H1 (cell line): Measurements from ENCODE around the gene KCNJ4. TPM values are rescaled to one million over a fixed set of nuclear protein-coding genes. Genes with fewer than 3 reads are reported as not detected.

Experiments
- CTCF ChIA-PET: fragments of 300-600 bp; sonication (Branson Sonifier 250); formaldehyde crosslinking; loops from one replicate; lab custom pipeline; 2021; ENCODE audit not compliant: partially characterized antibody; lab: Charles Lee
- POLR2A ChIA-PET: fragments of 300-600 bp; sonication (Branson Sonifier 250); formaldehyde crosslinking; loops from one replicate; lab custom pipeline; 2021; ENCODE audit warnings: inconsistent platforms; ENCODE audit not compliant: partially characterized antibody; lab: Charles Lee
- DNase-seq, 2 experiments: peaks; one replicate each; pipeline versions ENCODE4 v3.0.0 to v3.0.0-alpha.2; 2010 to 2022; ENCODE audit warnings: low spot score in 2 of 2, low read depth in 1 of 2, mixed read lengths in 1 of 2
- FAIRE-seq: peaks from 2 replicates; lab custom pipeline; 2011; peaks lifted over from hg19 to GRCh38; lab: Jason Lieb, UNC
- H2AFZ ChIP-seq: 2 replicates; pipeline ENCODE4 v1.8.1; 2012; ENCODE audit warnings: low read length, inconsistent platforms
- H2AK5ac ChIP-seq: 2 replicates; pipeline ENCODE4 v1.6.1; 2013; ENCODE audit warnings: low read depth, low read length
- H2BK120ac ChIP-seq: replicated peaks from 2 replicates; pipeline ENCODE3; 2013; ENCODE audit warnings: low read depth, low read length, inconsistent platforms
- H2BK12ac ChIP-seq: 2 replicates; pipeline ENCODE4 v1.6.1; 2013; ENCODE audit warnings: low read depth, low read length
- H2BK15ac ChIP-seq: 2 replicates; pipeline ENCODE4 v1.6.1; 2013; ENCODE audit warnings: low read length
- H2BK20ac ChIP-seq: 2 replicates; pipeline ENCODE4 v1.6.1; 2013; ENCODE audit warnings: low read length
- H2BK5ac ChIP-seq: 2 replicates; pipeline ENCODE4 v1.6.1; 2013; ENCODE audit warnings: low read depth, low read length
- H3K14ac ChIP-seq: 2 replicates; pipeline ENCODE4 v1.6.1; 2013; ENCODE audit warnings: inconsistent platforms; ENCODE audit not compliant: insufficient read length
- H3K18ac ChIP-seq: 2 replicates; pipeline ENCODE4 v1.6.1; 2013; ENCODE audit warnings: low read length; ENCODE audit errors: extremely low read depth
- H3K23ac ChIP-seq: 2 replicates; pipeline ENCODE4 v1.6.1; 2013; ENCODE audit warnings: inconsistent platforms; ENCODE audit not compliant: insufficient read length
- H3K23me2 ChIP-seq: 2 replicates; pipeline ENCODE4 v1.6.1; 2013; ENCODE audit warnings: low read depth, low read length
- H3K27ac ChIP-seq: 2 replicates; pipeline ENCODE4 v1.6.1; 2011; ENCODE audit warnings: low read depth, low read length, inconsistent platforms
- H3K27me3 ChIP-seq, 4 experiments: replicated peaks in 1 of 4; 1 replicate in 1 of 4; 2 replicates in 3 of 4; pipeline versions ENCODE4 v1.6.1 to v1.8.1; 2011 to 2013; ENCODE audit warnings: low read length in 3 of 4, mild to moderate bottlenecking in 3 of 4, inconsistent platforms in 2 of 4, mixed read lengths in 2 of 4, moderate library complexity in 1 of 4; ENCODE audit not compliant: control insufficient read depth in 3 of 4, insufficient read depth in 3 of 4; ENCODE audit errors: extremely low read depth in 1 of 4
- H3K36me3 ChIP-seq, 4 experiments: 2 replicates each; pipeline versions ENCODE4 v1.6.1 to v1.8.1; 2011 to 2013; ENCODE audit warnings: mild to moderate bottlenecking in 4 of 4, low read length in 3 of 4, moderate library complexity in 2 of 4, control low read depth in 1 of 4, inconsistent platforms in 1 of 4; ENCODE audit not compliant: insufficient read depth in 4 of 4, control insufficient read depth in 2 of 4
- H3K4ac ChIP-seq: replicated peaks from 2 replicates; pipeline ENCODE3; 2013; ENCODE audit warnings: low read length, low read depth, mixed read lengths, inconsistent platforms; ENCODE audit not compliant: insufficient read length
- H3K4me1 ChIP-seq, 4 experiments: replicated peaks in 1 of 4; 1 replicate in 1 of 4; 2 replicates in 3 of 4; pipeline versions ENCODE4 v1.6.1 to v1.8.1; 2011 to 2013; ENCODE audit warnings: low read length in 3 of 4, inconsistent platforms in 2 of 4, mixed read lengths in 1 of 4; ENCODE audit not compliant: insufficient read depth in 4 of 4, control insufficient read depth in 3 of 4
- H3K4me2 ChIP-seq, 2 experiments: 2 replicates each; pipeline versions ENCODE4 v1.6.1 to v1.8.1; 2011 to 2013; ENCODE audit warnings: low read depth in 2 of 2, low read length in 2 of 2, control low read depth in 1 of 2, inconsistent platforms in 1 of 2, mild to moderate bottlenecking in 1 of 2; ENCODE audit not compliant: insufficient read depth in 1 of 2
- H3K4me3 ChIP-seq, 4 experiments: fragments of 200-600, 300-600 bp in 1 of 4; sonication (generic), shearing (Covaris generic), sonication (Bioruptor Twin) in 1 of 4; 2 replicates each; pipeline versions ENCODE4 v1.5.1 to v1.8.1; 2011 to 2016; ENCODE audit warnings: low read length in 4 of 4, low read depth in 3 of 4, control low read depth in 2 of 4, inconsistent platforms in 2 of 4, mild to moderate bottlenecking in 2 of 4, mixed read lengths in 1 of 4, moderate library complexity in 1 of 4; ENCODE audit not compliant: insufficient read depth in 2 of 4; ENCODE audit errors: extremely low read depth in 1 of 4
- H3K56ac ChIP-seq: replicated peaks from 2 replicates; pipeline ENCODE3; 2013; ENCODE audit warnings: low read depth, mild to moderate bottlenecking, mixed read lengths, low read length, inconsistent platforms; ENCODE audit not compliant: insufficient read length
- H3K79me1 ChIP-seq: 2 replicates; pipeline ENCODE4 v1.6.1; 2013; ENCODE audit warnings: low read depth, low read length, control low read depth
- H3K79me2 ChIP-seq, 2 experiments: 2 replicates each; pipeline versions ENCODE4 v1.6.1 to v1.8.1; 2012 to 2013; ENCODE audit warnings: low read length in 2 of 2, mild to moderate bottlenecking in 2 of 2, inconsistent platforms in 1 of 2; ENCODE audit not compliant: insufficient read depth in 2 of 2, control insufficient read depth in 1 of 2
- H3K9ac ChIP-seq, 4 experiments: replicated peaks in 1 of 4; 1 replicate in 1 of 4; 2 replicates in 3 of 4; pipeline versions ENCODE4 v1.6.1 to v1.8.1; 2011 to 2013; ENCODE audit warnings: low read depth in 3 of 4, low read length in 3 of 4, control low read depth in 2 of 4, mild to moderate bottlenecking in 2 of 4, moderate library complexity in 2 of 4, inconsistent platforms in 1 of 4; ENCODE audit errors: extremely low read depth in 1 of 4
- H3K9me3 ChIP-seq, 2 experiments: 2 replicates each; pipeline versions ENCODE4 v1.6.1 to v1.8.1; 2012 to 2013; ENCODE audit warnings: mild to moderate bottlenecking in 2 of 2, moderate library complexity in 2 of 2, control low read depth in 1 of 2, inconsistent platforms in 1 of 2, low read depth in 1 of 2, low read length in 1 of 2, mixed read lengths in 1 of 2; ENCODE audit not compliant: insufficient read depth in 2 of 2
- H4K20me1 ChIP-seq, 2 experiments: replicated peaks in 1 of 2; 2 replicates each; pipeline versions ENCODE3 to v1.8.1; 2011 to 2013; ENCODE audit warnings: inconsistent platforms in 2 of 2, low read length in 2 of 2, mild to moderate bottlenecking in 1 of 2; ENCODE audit not compliant: insufficient read depth in 2 of 2, control insufficient read depth in 1 of 2
- H4K5ac ChIP-seq: 2 replicates; pipeline ENCODE4 v1.6.1; 2013; ENCODE audit warnings: low read length, low read depth, mixed read lengths, inconsistent platforms; ENCODE audit not compliant: insufficient read length
- H4K8ac ChIP-seq: 2 replicates; pipeline ENCODE4 v1.8.0; 2013; ENCODE audit warnings: mild to moderate bottlenecking, moderate library complexity, low read length, inconsistent platforms; ENCODE audit not compliant: insufficient read depth; ENCODE audit errors: extremely low read depth
- H4K91ac ChIP-seq: replicated peaks from 2 replicates; pipeline ENCODE3; 2013; ENCODE audit warnings: low read length, mixed read lengths, inconsistent platforms; ENCODE audit not compliant: insufficient read length
- EZH2 ChIP-seq: fragments of 200-600 bp; sonication (generic); IDR thresholded peaks from 2 replicates; pipeline ENCODE4 v1.7.1; 2012; ENCODE audit warnings: low read depth, mild to moderate bottlenecking, moderate library complexity, low read length, inconsistent platforms; ENCODE audit not compliant: severe bottlenecking
- TBP ChIP-seq: IDR thresholded peaks from 2 replicates; pipeline ENCODE4 v1.6.1; 2011; ENCODE audit warnings: low read depth, low read length, improper control_type of control experiment
- WGBS, 2 experiments: shearing (Covaris generic) in 1 of 2; methylation state at CpG; one replicate each; pipeline versions ENCODE4 v1.1.6 to v1.1.7; 2013 to 2015; ENCODE audit warnings: low lambda C conversion rate in 2 of 2, mixed read lengths in 2 of 2, inconsistent platforms in 1 of 2, low coverage in 1 of 2, missing lambda C conversion rate in 1 of 2; ENCODE audit not compliant: insufficient replicate concordance in 2 of 2, insufficient coverage in 1 of 2, insufficient read length in 1 of 2; ENCODE audit errors: extremely low coverage in 1 of 2, missing lambda C conversion rate in 1 of 2; 5-methylcytosine and 5-hydroxymethylcytosine counted together
- polyA plus RNA-seq, 7 experiments: library from polyadenylated mRNA; depleted of rRNA in 3 of 7; stranded (reverse) in 5 of 7; unstranded in 2 of 7; fragments of >200 nt in 5 of 7; fragments of 200-250 nt in 2 of 7; gene quantifications; 1 replicate in 5 of 7; 2 replicates in 1 of 7; 4 replicates in 1 of 7; pipeline versions ENCODE4 v1.2.1 to v1.2.3, GENCODE V29; 2011 to 2013; ENCODE audit warnings: missing spikeins in 2 of 7, mixed read lengths in 2 of 7
- total RNA-seq: library from RNA; stranded (reverse); fragmentation: NEBNext Ultra II Directional; extraction: Animal tissue kit (Norgen Biotek cat#: 25700); gene quantifications from 2 replicates; pipeline ENCODE4 v1.2.1, GENCODE V29; 2021
- TF ChIP-seq, protein P1 (sequence below): IDR thresholded peaks from 2 replicates; pipeline ENCODE4 v1.6.1; 2012; ENCODE audit warnings: inconsistent platforms

KCNJ4 gene
- total and polyA plus RNA-seq, 2 of the 8 experiments (the other 6 are each of a cell fraction or from before 2014, with no cell fraction given) = 1.4 to 2.2 TPM

DNA sequence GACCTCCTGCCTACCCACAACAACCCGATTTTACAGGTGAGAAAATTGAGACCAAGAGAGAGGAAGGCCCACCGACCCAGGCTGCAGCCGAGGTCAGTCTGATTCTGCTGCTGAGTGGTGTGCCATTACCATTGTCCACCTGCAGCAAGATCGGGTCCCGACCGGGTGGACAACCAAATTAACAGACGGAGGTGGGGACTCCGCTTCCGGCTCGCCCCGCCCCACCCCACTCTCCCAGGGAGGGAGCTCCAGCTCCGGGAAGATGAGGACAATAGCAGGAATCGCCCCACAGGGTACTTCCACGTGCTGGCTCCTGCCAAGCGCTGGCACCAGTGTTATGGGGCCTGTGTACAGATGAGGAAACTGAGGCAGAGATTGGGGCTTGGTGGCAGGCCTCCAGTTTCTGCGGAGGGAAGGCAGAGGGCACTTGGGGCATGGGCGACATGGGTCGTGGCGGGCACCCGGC, 12.5 kb upstream of the KCNJ4 start:
- Histone ChIP-seq H3K56ac (no peak overlapping the region), H2BK20ac (no peak overlapping the region), H3K27ac (no peak overlapping the region), H2BK120ac (no peak overlapping the region), H3K9me3 (no peaks in the 10 kb centered on the region), H3K18ac (peak overlapping the region; percentile 27; the same call in 1 of the 2 replicates), H2BK12ac (0 out of 2 replicates have a peak overlapping the region, but pooled peaks have one; percentile 11), H4K91ac (no peak overlapping the region), H3K4me3 (peak overlapping the region; percentile 25 to 69 (median 54); a peak in 4 of 8 replicates), H2BK15ac (no peak overlapping the region), H3K27me3 (peaks cover 0 to 26% (median 15%) of the 10 kb centered on the region in 4 experiments; a peak in 6 of 7 replicates), H3K4me2 (peak overlapping the region; percentile 70 to 95), H3K14ac (no peak overlapping the region), H2AK5ac (no peak overlapping the region), H3K4me1 (peaks cover 0 to 14% (median 9%) of the 10 kb centered on the region in 4 experiments; a peak in 5 of 7 replicates), H3K36me3 (no peaks in the 10 kb centered on the region), H3K79me2 (no peaks in the 10 kb centered on the region), H3K4ac (no peak overlapping the region), H3K79me1 (no peaks in the 10 kb centered on the region), H3K23me2 (peaks cover 9% of the 10 kb centered on the region; the same call in 1 of the 2 replicates), H4K8ac (peak overlapping the region; percentile 82), H2BK5ac (no peak overlapping the region), H3K9ac (0 out of 7 replicates have a peak overlapping the region, but pooled peaks of 1 of the 4 experiments have one; percentile 4), H3K23ac (no peak overlapping the region), H4K5ac (no peak overlapping the region), H2AFZ (no peak overlapping the region; the same call in 1 of the 2 replicates), H4K20me1 (no peaks in the 10 kb centered on the region)
- POLR2A ChIA-PET = interaction anchor here (1.4 to 40.8 kb wide), 4 partner anchors 10 to 40 kb away, joined by 4 to 1102 read pairs (median 4); no protein-coding TSS in a partner anchor
- CTCF ChIA-PET = interaction anchor here (1.3 to 2.6 kb wide), 5 partner anchors 10 to 146 kb away, joined by 3 to 11 read pairs (median 5); no protein-coding TSS in a partner anchor
- TF ChIP-seq TBP (no peak), EZH2 (peak; percentile 25)
- TF ChIP-seq, protein P1, sequence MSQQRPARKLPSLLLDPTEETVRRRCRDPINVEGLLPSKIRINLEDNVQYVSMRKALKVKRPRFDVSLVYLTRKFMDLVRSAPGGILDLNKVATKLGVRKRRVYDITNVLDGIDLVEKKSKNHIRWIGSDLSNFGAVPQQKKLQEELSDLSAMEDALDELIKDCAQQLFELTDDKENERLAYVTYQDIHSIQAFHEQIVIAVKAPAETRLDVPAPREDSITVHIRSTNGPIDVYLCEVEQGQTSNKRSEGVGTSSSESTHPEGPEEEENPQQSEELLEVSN = peak; percentile 10; the same call in 1 of the 2 replicates
- DNase-seq = no peak
- no peak for FAIRE-seq
- 47% methylated on average over 20 of the region's 20 CpGs; no CpG with 5 or more reads in 1 of the 2 experiments for WGBS, 2 experiments
